HG03039 (cell line): ENCODE measurements around the gene NRP2.

Source experiments
- ATAC-seq: cut with Tn5 transposase; IDR thresholded peaks from one replicate; pipeline ENCODE4 v1.9.1; 2021; ENCODE audit warnings: mild to moderate bottlenecking, moderate library complexity; ENCODE audit not compliant: unreplicated experiment

Gene NRP2

GRCh38 chr2:205800773-205801172 lies 118.5 kb downstream of the NRP2 start:
- ATAC-seq = no peak

GRCh38 chr2:205802065-205802464 lies 119.8 kb downstream of the NRP2 start:
- ATAC-seq = no peak

GRCh38 chr2:205802941-205803340 lies 120.6 kb downstream of the NRP2 start:
- ATAC-seq = no peak

GRCh38 chr2:205803500-205803899 lies 121.2 kb downstream of the NRP2 start:
- no peak for ATAC-seq

- no peak for ATAC-seq
Measured at GRCh38 chr2:205805136-205805535, 122.8 kb downstream of the NRP2 start.

GRCh38 chr2:205806143-205806905 lies 124.0 kb downstream of the NRP2 start:
- no peak for ATAC-seq

- ATAC-seq = no peak
Measured at GRCh38 chr2:205807229-205807628, 124.9 kb downstream of the NRP2 start.

- ATAC-seq = no peak
Measured at GRCh38 chr2:205807758-205808157, 125.5 kb downstream of the NRP2 start.

GRCh38 chr2:205808486-205809121 lies 126.3 kb downstream of the NRP2 start:
- ATAC-seq = no peak

- no peak for ATAC-seq
Measured at GRCh38 chr2:205811387-205811786, 129.1 kb downstream of the NRP2 start.

GRCh38 chr2:205814039-205814364 lies 131.7 kb downstream of the NRP2 start:
- no peak for ATAC-seq

- ATAC-seq = no peak
Measured at GRCh38 chr2:205815673-205816072, 133.4 kb downstream of the NRP2 start.

GRCh38 chr2:205816268-205816667 lies 134.0 kb downstream of the NRP2 start:
- ATAC-seq = no peak

- ATAC-seq = no peak
Measured at GRCh38 chr2:205822579-205822978, 140.3 kb downstream of the NRP2 start.

GRCh38 chr2:205827809-205828365 lies 145.6 kb downstream of the NRP2 start:
- no peak for ATAC-seq

- no peak for ATAC-seq
Measured at GRCh38 chr2:205833864-205834263, 151.6 kb downstream of the NRP2 start.

- no peak for ATAC-seq
Measured at GRCh38 chr2:205834796-205835195, 152.5 kb downstream of the NRP2 start.

- no peak for ATAC-seq
Measured at GRCh38 chr2:205835251-205835791, 153.0 kb downstream of the NRP2 start.

- ATAC-seq = no peak
Measured at GRCh38 chr2:205835923-205836322, 153.6 kb downstream of the NRP2 start.

- no peak for ATAC-seq
Measured at GRCh38 chr2:205836477-205837221, 154.3 kb downstream of the NRP2 start.

GRCh38 chr2:205837663-205838062 lies 155.4 kb downstream of the NRP2 start:
- ATAC-seq = no peak
